Central memory CD8-positive, alpha-beta T cell (primary cell): ENCODE data around the gene EFNA3.
A peak's percentile ranks its signal among the peaks of the same experiment; 100 is the strongest.

Source experiments
- ATAC-seq: fragments of 150-1000 bp; cut with Tn5 transposase; replicated peaks from 2 replicates; pipeline ENCODE4 v1.10.0; 2022; ENCODE audit warnings: mild to moderate bottlenecking, moderate FRiP score, moderate number of reproducible peaks; ENCODE audit not compliant: poor library complexity, severe bottlenecking; ENCODE audit errors: extremely low read depth
- DNase-seq, 2 donors: peaks; one replicate each; pipeline ENCODE4 v3.0.0; 2021; ENCODE audit warnings: low spot score in 2 of 2
- H3K27ac Mint-ChIP-seq: one replicate; pipeline ENCODE4 v1.8.0; 2022; ENCODE audit warnings: low read depth, mild to moderate bottlenecking, moderate library complexity, mixed read lengths
- H3K27me3 Mint-ChIP-seq: one replicate; pipeline ENCODE4 v1.8.0; 2022; ENCODE audit warnings: mixed read lengths
- H3K36me3 Mint-ChIP-seq: one replicate; pipeline ENCODE4 v1.8.0; 2022; ENCODE audit warnings: mild to moderate bottlenecking, moderate library complexity, mixed read lengths; ENCODE audit not compliant: insufficient read depth
- H3K4me1 Mint-ChIP-seq: one replicate; pipeline ENCODE4 v1.8.0; 2022; ENCODE audit warnings: mixed read lengths
- H3K4me3 Mint-ChIP-seq: one replicate; pipeline ENCODE4 v1.8.0; 2022; ENCODE audit warnings: mild to moderate bottlenecking, moderate library complexity, mixed read lengths
- H3K9me3 Mint-ChIP-seq: one replicate; pipeline ENCODE4 v1.8.0; 2022; ENCODE audit warnings: mixed read lengths

Gene EFNA3, protein sequence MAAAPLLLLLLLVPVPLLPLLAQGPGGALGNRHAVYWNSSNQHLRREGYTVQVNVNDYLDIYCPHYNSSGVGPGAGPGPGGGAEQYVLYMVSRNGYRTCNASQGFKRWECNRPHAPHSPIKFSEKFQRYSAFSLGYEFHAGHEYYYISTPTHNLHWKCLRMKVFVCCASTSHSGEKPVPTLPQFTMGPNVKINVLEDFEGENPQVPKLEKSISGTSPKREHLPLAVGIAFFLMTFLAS

DNA sequence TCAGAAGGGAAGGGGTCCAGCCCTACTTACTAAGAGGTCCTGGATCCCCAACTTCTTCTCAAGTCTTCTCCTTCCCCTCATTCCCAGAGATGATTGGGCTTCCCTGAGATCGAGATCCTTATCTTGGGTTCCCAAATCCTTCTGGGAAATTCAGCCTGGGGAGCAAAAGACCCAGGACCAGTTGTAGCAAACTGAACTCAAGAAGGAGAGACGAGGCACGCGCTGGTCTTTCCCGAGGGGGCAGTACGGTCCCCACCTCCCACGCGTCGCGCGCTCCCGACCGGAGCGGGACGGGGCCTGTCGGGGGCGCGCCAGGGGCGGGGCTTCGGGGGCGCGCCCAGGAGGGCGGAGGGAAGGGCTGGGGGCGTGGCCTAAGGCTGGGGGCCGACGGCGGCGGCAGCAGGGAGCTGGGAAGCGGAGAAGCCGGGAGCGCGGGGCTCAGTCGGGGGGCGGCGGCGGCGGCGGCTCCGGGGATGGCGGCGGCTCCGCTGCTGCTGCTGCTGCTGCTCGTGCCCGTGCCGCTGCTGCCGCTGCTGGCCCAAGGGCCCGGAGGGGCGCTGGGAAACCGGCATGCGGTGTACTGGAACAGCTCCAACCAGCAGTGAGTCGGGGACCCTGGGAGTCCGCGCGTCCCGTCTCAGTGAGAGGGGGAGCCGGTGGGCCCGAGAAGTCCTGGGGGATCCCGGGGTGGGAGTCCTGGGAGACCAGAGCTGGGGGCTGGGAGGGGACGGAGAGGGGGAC, at the start of gene EFNA3:
TSS of gene EFNA3 (plus strand) at position 369 of the 741 bp plus-strand sequence. CDS start at position 474, 105 bp downstream.
- Mint-ChIP-seq H3K27ac (peak within 1 kb of the TSS; percentile 77), H3K36me3 (peaks cover 1% of the 10 kb centered on the region)

DNA sequence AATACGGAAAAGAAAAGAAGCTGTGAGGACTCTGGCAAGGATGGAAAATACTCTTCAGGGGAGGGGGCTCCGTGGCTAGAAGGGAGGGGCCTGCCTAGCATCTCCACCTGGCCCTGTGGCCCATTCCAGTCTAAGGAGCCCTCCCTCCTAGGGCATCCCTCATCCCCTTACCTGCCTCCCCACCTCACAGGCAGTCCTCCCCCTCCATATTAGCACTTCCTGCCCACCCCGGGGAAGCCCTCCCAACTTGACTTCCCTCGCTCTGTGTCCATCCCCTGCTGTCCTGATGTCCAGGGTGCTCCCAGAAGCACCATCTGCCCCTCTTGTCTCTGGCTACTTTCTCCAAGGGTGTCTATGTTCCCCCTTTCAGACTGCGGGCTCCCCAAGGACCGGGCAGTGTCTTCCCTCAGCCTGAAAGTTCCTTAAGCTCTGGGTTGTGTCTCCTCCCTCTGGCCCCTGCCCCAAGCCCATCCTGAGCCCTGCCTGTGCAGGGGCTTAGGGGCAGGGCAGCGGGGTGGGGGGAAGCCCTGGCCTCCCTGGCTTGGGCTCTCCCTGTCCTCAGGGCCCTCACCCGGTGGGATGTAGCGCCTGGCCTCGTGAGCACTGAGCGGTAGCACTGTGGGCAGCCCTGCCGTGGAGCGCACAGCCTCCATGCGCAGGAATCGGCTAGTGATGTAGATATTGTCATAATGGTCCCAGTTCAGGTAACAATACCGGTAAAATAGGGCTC, 49.0 kb upstream of the EFNA3 start:
- Mint-ChIP-seq H3K9me3 (no peaks in the 10 kb centered on the region), H3K36me3 (peaks cover 1% of the 10 kb centered on the region), H3K4me1 (no peaks in the 10 kb centered on the region), H3K4me3 (no peak overlapping the region), H3K27me3 (peaks cover 22% of the 10 kb centered on the region), H3K27ac (no peak overlapping the region)
- no peak for ATAC-seq
- no peak for DNase-seq

More for the DNA sequence above, at the start of gene EFNA3:
- peak within 1 kb of the TSS; percentile 77 for H3K4me3 Mint-ChIP-seq
- H3K9me3 Mint-ChIP-seq = no peaks in the 10 kb centered on the region
- ATAC-seq (peak; percentile 24), DNase-seq (no peak)
- H3K4me1 Mint-ChIP-seq = peaks cover 38% of the 10 kb centered on the region
- H3K27me3 Mint-ChIP-seq = peaks cover 39% of the 10 kb centered on the region

DNA sequence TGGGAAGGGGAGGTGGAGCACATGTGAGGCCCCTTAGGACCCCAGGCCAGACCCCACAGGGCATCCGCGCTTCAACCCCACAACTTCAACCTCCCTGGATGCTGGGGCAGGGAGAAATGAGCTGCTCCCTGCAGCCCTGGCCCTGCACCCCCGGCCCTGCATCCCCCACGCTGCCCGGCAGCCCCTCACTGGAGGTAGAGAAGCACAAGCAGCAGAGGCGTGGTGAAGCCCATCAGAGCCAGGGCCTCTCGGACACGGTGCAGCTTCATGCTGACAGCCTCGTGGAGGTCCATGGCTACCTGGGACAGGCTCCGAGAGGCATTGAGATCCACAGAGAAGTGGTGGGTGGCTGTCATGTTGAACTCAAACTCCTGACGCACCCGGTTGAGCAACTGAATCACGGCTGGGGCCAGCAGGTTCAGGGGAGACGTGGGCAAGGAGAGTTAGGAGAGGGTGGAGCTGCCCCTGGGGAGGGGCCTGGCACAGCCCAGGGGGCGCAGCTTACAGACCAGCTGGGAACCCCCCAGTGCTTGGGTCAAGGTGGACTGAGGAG, 48.3 kb upstream of the EFNA3 start:
- no peak for DNase-seq

DNA sequence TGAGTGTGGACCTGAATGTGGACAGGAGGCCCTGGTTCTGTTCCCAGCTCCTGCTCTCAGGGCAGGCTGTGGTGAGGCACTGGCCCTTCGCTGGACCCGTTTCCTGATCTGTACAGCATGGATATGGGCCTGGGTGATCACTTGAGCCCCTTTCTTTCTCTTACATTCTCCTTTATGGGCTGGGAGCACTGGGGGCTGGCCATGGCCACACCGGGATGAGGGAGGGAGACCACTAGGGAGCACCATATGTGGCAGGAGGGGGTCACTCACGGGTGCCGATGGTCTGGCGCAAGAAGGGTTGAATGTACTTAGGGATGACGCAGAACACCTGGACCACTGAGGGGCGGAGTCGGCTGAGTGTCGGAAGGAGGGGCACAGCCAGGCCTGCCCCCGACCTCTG, 47.7 kb upstream of the EFNA3 start:
- peaks cover 22% of the 10 kb centered on the region for H3K27me3 Mint-ChIP-seq
- DNase-seq (no peak), ATAC-seq (no peak)
- H3K4me3 Mint-ChIP-seq = no peak overlapping the region
- H3K4me1 Mint-ChIP-seq = no peaks in the 10 kb centered on the region
- H3K9me3 Mint-ChIP-seq = no peaks in the 10 kb centered on the region
- peaks cover 1% of the 10 kb centered on the region for H3K36me3 Mint-ChIP-seq
- no peak overlapping the region for H3K27ac Mint-ChIP-seq

More for the DNA sequence above, 48.3 kb upstream of the EFNA3 start:
- H3K4me3 Mint-ChIP-seq = no peak overlapping the region
- H3K27me3 Mint-ChIP-seq = peaks cover 22% of the 10 kb centered on the region
- H3K27ac Mint-ChIP-seq = no peak overlapping the region
- H3K4me1 Mint-ChIP-seq = no peaks in the 10 kb centered on the region
- ATAC-seq = no peak
- H3K9me3 Mint-ChIP-seq = no peaks in the 10 kb centered on the region
- peaks cover 1% of the 10 kb centered on the region for H3K36me3 Mint-ChIP-seq

DNA sequence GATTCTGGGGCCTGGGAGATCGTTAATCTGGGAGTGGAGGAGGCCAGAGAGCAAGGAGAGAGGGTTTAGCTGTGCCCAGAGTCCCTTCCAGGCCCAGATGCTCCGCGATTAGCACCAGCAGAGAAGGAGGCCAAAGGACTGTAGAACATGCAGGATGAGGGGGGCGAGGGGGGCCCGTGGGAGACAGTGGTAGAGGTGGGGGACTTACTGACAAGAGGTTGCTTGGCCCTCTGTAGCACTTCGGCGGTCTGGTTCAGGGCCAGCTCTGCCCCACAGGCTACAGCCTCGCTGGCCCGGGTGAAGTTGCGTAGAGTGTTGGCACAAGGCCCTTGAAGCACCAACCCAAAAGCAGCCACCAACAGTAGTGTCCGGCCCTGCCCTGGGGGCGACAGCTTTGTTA, 45.8 kb upstream of the EFNA3 start:
- H3K36me3 Mint-ChIP-seq = peaks cover 1% of the 10 kb centered on the region
- ATAC-seq (no peak), DNase-seq (no peak)
- no peaks in the 10 kb centered on the region for H3K9me3 Mint-ChIP-seq
- H3K4me1 Mint-ChIP-seq = no peaks in the 10 kb centered on the region
- peaks cover 27% of the 10 kb centered on the region for H3K27me3 Mint-ChIP-seq
- no peak overlapping the region for H3K27ac Mint-ChIP-seq
- no peak overlapping the region for H3K4me3 Mint-ChIP-seq

DNA sequence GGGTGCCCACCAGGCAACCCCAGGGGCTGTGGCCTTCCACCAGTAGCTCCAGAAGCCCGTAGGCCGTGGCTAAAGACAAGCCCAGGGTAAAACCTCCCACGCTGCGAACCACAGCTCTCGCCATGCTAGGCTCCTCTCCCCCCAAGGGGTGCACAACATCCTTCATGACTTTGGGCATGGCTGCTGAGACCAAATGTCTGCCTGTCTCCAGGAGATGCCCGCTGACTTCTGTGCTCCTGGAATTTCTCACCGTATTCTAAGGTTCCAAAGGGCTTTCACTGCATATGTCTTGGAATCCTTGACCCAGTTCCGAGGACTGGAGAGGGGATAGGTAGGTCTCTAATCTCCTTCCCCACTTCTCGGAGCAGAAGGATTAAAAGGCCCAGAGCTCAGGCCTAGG, 45.1 kb upstream of the EFNA3 start, which contains the start of the genes DCST1 and DCST2:
TSS of gene DCST1 (plus strand) at position 301 of the 400 bp plus-strand sequence. CDS start 213 bp downstream, outside the sequence.
TSS of gene DCST2 (minus strand) at position 258 of the 400 bp plus-strand sequence. CDS start at position 178, 80 bp downstream.
- DNase-seq (no peak), ATAC-seq (no peak)
- Mint-ChIP-seq H3K27ac (no peak within 1 kb of the TSS), H3K4me3 (no peak within 1 kb of the TSS), H3K9me3 (no peaks in the 10 kb centered on the region), H3K27me3 (peaks cover 32% of the 10 kb centered on the region), H3K36me3 (peaks cover 1% of the 10 kb centered on the region), H3K4me1 (no peaks in the 10 kb centered on the region)

DNA sequence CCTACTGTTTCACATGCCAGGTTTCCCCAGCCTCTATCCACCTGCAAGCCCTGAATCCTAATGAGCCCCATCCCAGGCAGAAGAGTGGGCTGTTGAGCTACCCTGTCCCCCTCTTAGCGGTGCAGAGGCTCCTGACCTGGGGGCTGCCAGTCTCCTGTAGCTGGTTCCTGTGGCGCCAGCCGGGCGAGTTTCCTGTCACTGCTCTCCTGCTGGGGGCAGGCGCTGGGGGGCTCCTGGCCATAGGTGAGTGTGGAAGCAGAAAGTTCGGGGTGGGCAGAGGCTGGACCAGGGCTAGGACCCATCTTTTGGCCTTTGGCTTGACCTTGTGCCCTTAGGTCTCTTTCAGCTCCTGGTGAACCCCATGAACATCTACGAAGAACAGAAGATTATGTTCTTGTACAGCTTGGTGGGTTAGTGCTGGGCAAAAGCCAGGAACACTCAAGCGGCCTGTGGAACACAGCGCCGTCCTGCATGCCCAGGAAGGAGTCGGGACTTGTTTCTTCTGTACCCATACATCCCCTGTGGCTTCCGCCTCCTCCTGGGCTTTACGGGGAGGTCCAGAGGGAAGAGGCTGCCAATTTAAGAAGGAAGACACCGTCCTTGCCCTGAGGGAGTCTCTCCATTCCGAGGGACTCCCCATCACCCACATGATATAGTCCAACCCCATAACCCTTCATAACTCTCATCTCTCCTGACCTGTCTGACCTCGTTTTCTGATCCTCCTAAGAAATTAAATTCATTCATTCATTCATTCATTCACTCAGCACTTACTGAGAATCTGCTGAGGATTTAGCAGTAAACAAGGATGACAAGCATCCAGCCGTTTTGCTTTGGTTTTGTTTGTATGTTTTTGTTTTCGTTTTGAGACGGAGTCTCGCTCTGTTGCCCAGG, 44.1 kb upstream of the EFNA3 start:
- H3K36me3 Mint-ChIP-seq = peaks cover 1% of the 10 kb centered on the region
- DNase-seq (no peak), ATAC-seq (no peak)
- no peaks in the 10 kb centered on the region for H3K4me1 Mint-ChIP-seq
- no peak overlapping the region for H3K4me3 Mint-ChIP-seq
- H3K27me3 Mint-ChIP-seq = peaks cover 32% of the 10 kb centered on the region
- H3K27ac Mint-ChIP-seq = no peak overlapping the region
- no peaks in the 10 kb centered on the region for H3K9me3 Mint-ChIP-seq

DNA sequence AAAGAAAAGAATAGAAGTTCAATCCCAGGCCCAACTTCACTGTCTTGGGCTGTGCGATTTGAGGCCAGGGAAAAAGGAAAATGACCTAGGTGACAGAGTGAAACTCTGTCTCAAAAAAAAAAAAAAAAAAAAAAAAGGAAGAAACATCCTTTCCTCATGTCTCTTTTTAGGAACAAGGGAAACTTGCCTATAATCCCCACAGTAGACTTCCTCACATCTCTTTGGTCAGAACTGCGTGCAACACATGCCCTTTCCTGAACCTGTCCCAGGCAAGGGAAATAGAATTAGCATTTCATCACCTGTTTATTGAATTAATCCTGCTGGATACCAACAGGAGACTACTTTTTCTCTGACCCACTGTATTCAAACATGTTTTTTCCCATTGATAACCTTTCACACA, 42.7 kb upstream of the EFNA3 start:
- DNase-seq = no peak
- H3K9me3 Mint-ChIP-seq = no peaks in the 10 kb centered on the region
- no peak overlapping the region for H3K4me3 Mint-ChIP-seq
- peaks cover 31% of the 10 kb centered on the region for H3K27me3 Mint-ChIP-seq
- ATAC-seq = no peak
- H3K36me3 Mint-ChIP-seq = no peaks in the 10 kb centered on the region
- H3K4me1 Mint-ChIP-seq = no peaks in the 10 kb centered on the region
- H3K27ac Mint-ChIP-seq = no peak overlapping the region

DNA sequence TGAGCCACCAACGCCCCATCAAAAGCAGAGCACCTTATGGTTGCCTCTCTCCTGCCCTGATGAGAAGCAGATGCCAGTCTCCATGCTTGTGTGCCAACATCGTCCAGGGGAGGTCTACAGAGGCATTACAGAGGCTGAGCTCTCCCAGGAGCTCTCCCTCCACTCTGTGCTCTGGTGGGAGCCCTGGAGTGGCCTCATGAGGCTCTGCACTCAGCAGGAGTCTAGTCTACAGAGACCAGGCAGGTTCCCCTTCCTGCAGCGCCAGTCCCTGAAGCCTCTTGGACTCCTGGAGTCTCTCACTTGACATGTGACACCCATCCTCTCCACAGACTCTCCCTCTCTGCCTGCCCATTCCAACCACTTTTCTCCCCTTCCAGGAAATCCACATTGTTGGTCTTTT, 41.6 kb upstream of the EFNA3 start:
- H3K4me1 Mint-ChIP-seq = no peaks in the 10 kb centered on the region
- H3K36me3 Mint-ChIP-seq = no peaks in the 10 kb centered on the region
- no peak for ATAC-seq
- no peak for DNase-seq
- no peak overlapping the region for H3K4me3 Mint-ChIP-seq
- no peaks in the 10 kb centered on the region for H3K9me3 Mint-ChIP-seq
- no peak overlapping the region for H3K27ac Mint-ChIP-seq
- peaks cover 31% of the 10 kb centered on the region for H3K27me3 Mint-ChIP-seq

DNA sequence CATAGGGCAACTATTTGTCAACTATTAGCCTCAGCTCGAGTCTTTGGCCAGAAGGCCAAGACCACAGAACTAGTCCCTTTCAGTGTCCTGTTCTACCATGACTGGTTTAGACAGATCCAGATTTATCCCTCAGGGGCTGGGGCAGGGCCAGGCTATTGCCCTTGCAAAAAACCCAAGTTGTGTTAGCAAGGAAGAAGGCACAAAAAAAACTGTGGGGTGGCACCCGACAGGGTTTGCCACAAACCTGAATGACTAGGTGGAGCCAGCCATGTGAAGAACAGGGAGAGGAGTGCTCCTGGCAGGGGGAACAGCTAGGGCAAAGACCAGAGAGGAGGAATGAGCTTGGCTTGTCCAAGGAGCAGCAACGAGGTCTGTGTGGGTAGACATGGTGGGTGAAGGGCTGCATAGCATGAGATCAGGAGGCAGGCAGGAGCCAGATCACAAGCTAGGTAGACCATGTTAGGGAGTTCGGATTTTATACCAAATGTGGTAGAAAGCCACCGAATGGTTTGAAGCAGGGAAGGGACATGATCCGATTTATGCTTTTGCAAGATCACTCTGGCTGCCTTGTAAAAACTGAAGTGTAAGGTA, 40.7 kb upstream of the EFNA3 start:
- ATAC-seq = no peak
- H3K27me3 Mint-ChIP-seq = peaks cover 24% of the 10 kb centered on the region

DNA sequence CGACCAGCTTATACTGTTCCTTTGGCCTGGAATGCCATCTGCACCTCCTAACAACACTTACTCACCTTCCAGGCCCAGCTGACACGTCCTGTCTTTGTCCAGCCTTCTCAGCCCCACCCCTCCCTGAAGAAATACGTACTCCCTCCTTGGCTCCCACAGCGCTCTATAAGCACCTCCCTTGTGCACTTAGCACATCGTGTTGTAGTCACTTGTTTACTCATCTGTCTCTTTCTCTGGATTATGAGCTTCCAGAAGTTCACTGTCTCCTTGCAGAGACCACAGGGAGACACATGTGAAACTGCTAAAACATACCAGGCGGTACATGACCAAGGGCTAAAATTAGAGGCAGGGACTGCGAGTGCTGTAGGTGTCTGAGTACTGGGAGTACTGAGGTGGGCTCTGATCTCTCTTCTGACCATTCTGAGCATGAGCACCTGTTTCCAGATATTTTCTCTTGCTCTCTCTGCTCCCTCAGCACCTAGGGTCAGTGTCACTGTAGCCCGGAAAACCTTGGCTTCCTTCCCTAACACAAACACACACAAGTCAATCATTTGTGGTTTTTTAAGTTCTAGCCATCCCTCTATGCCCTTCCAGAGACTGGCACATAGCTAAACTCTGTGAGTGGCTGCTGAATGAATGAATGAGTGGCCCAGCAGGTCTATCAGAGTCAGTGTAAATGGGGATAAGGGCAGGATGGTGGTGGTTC, 39.9 kb upstream of the EFNA3 start:
- Mint-ChIP-seq H3K27ac (no peak overlapping the region), H3K27me3 (peaks cover 22% of the 10 kb centered on the region), H3K4me3 (no peak overlapping the region), H3K4me1 (no peaks in the 10 kb centered on the region), H3K36me3 (no peaks in the 10 kb centered on the region), H3K9me3 (no peaks in the 10 kb centered on the region)
- ATAC-seq (no peak), DNase-seq (no peak)

More for the DNA sequence above, 40.7 kb upstream of the EFNA3 start:
- Mint-ChIP-seq H3K4me3 (no peak overlapping the region), H3K9me3 (no peaks in the 10 kb centered on the region), H3K4me1 (no peaks in the 10 kb centered on the region), H3K27ac (no peak overlapping the region), H3K36me3 (no peaks in the 10 kb centered on the region)
- no peak for DNase-seq
